GM12892 (cell line): ENCODE data around the gene FBLN5.

Source experiments
- DNase-seq: peaks from one replicate; pipeline ENCODE4 v3.0.0; 2011; ENCODE audit not compliant: insufficient read length
- FAIRE-seq: peaks from 2 replicates; lab custom pipeline; 2011; peaks lifted over from hg19 to GRCh38; lab: Jason Lieb, UNC
- POLR2A ChIP-seq: IDR thresholded peaks from 2 replicates; pipeline ENCODE4 v1.6.1; 2011; ENCODE audit warnings: low read depth, low read length, control low read depth
- POLR2AphosphoS5 ChIP-seq: IDR thresholded peaks from 2 replicates; pipeline ENCODE4 v1.6.1; 2011; ENCODE audit warnings: low read depth, low read length, control low read depth
- TAF1 ChIP-seq: IDR thresholded peaks from 2 replicates; pipeline ENCODE4 v1.6.1; 2011; ENCODE audit warnings: low read depth, mild to moderate bottlenecking, control low read depth, low read length, borderline replicate concordance

FBLN5 gene

DNA sequence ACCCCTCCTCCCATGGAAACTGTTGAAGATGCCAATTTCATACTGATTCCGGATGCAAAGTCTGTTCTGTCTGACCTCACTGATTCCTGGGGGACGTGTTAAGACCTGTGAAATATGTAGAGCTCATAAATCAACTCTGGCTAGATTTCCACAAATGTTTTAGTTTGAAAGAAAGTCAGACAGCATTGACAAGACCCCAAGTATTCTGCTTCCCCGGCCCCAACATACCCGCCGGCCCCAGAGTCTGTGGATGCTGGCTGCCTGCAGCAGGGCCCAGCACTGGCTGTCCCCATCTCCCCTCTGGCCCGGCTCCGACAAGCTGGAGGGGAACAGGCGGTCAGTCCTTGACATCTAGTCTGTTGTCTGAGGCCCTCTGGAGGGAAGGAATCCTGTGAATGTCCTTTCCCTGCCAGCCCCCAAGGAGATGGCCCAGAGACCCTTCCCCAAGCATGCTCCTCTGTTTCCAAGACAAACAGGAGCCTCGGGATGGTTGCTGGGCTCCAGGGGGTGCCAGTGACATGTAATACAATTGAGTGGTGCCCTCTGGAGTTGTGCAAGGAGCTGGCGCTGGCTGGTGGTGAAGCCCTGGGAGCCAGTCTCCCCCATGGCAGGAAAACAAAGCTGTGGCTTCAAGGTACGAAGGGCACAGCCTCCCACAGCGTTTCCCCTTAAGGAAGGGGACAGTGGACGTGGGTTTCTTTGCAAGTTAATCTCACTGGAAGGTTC is 22.3 kb downstream of the FBLN5 start:
- TF ChIP-seq POLR2AphosphoS5: no peak
- no peak for TF ChIP-seq TAF1
- TF ChIP-seq POLR2A: no peak
- FAIRE-seq (no peak), DNase-seq (no peak)

DNA sequence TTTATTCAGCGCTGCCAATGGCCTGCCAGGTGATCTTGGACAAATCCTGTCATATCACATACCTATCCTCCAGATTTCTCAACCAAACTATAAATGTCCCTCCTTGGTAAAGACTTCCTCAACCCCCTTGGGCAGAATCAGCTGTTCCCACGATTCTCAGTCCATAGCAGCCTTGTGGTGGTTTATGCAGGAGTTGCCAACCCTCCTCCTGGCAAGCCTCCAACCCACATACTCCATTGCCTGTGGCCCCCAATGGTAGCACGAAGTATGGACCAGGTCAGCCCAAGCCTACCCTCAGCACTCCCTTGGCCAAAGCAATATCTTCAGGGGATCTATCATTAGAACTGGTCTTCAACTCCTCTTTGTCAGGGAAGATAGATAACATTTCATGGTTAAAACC is 27.0 kb downstream of the FBLN5 start:
- TF ChIP-seq POLR2A: no peak
- no peak for TF ChIP-seq POLR2AphosphoS5
- no peak for TF ChIP-seq TAF1
- no peak for DNase-seq
- no peak for FAIRE-seq

DNA sequence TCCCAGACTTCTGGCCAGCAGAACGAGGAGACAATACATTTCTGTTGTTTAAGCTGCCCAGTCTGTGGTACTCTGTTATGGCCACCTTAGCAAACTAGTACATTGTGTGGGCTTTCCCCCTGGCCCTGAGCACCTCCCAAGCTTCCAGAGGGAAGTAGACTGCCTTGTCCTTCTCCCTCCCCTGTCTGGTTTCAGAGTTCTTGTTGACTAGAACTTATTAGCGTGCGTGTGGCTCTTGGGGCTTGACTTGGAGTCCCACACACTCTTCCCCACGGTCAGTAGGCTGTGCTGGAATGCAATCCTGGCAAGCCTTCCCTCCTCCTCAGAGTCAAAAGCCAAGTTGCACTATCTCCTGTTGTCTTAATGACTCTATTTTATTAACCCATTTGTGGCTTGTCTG is 27.7 kb downstream of the FBLN5 start:
- DNase-seq: no peak
- FAIRE-seq: no peak
- TF ChIP-seq TAF1: no peak
- TF ChIP-seq POLR2A: no peak
- TF ChIP-seq POLR2AphosphoS5: no peak

DNA sequence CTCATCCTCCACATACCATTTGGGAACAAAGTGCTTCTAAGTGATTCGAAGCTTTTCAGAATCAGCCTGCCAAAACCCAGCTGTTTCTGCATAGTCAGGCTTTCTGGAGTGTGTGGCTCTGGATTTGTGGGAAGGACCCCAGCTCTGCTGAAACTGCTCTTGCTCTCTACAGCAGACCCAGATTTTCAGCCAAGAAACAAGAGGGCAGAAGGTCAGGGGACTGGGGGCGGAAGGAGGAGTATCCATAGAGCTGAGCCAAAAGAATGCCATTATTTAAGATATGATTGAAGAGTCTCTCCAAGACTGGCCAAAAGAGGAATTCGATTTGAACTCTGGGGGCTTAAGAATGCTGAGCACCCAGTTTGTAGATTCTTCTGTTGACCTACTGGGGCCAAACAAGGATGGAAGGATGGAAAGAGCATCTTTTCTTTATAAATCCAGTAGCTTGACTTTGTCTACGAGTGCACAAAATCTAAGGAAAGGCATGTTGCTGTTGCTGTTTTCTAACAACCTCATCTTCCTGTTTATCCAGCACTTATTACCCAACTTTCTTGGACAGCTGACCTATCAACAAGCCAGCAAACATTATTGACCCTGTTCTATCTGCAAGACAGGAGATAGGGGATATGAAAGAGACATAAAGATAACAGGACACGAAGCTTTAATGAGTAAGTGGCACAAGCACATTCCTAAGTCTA is 29.2 kb downstream of the FBLN5 start:
- TF ChIP-seq POLR2AphosphoS5 (no peak), POLR2A (no peak), TAF1 (no peak)
- DNase-seq: no peak
- no peak for FAIRE-seq

GRCh38 chr14:91912035-91912434 is 35.5 kb downstream of the FBLN5 start:
- TF ChIP-seq TAF1 (no peak), POLR2A (no peak), POLR2AphosphoS5 (no peak)
- no peak for DNase-seq
- no peak for FAIRE-seq

DNA sequence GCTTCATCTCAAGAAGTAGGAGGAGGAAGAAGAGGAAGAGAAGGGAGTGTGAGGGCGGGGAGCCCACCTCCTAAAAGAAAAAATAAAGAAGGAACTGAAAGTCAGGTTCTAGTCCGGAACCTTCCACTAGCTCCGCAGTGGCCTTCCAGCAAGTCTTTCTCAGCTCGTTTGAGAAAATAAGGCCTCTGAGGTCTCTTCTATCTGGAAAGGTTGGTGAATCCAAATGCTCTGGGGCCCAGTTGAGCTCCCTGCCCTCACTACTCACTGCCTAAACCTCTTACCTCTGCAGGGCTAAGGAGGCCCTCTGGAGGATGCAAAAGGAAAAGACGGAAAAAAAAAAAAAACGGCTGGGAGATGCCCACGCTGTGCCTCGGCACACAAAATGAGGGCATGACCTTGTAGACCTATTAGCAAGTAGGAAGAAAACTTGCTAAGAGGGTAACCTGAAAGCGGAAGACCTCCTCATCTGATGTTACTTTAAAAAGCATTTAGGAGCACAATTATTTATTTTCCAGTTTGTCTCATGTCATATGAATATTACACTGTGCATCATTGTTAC is 35.9 kb downstream of the FBLN5 start:
- FAIRE-seq (peak; percentile 17), DNase-seq (no peak)
- TF ChIP-seq POLR2AphosphoS5 (no peak), POLR2A (no peak), TAF1 (no peak)

GRCh38 chr14:91910196-91910595 is 37.3 kb downstream of the FBLN5 start:
- TF ChIP-seq POLR2AphosphoS5 (no peak), POLR2A (no peak), TAF1 (no peak)
- FAIRE-seq (no peak), DNase-seq (no peak)

DNA sequence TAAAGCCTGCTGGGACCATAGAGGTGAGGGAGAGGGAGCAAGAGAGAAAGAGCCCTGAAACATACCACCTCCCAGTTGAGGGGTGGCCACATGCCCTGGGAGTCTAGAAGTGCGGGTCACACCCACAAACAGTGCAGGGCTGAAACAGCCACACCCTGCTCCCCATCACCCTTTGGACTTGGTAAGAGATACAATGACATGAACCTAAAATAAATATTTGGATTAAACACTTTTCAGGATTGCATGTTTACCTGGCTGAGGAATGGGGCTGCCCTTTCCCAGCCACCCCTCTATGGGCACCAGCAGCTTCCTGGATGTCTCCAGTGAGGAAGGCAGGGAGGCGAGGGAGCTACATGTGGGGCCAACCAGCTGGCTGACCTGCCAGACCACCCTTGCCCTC is 41.1 kb downstream of the FBLN5 start:
- TF ChIP-seq POLR2AphosphoS5: no peak
- TF ChIP-seq TAF1: no peak
- TF ChIP-seq POLR2A: no peak
- DNase-seq (no peak), FAIRE-seq (no peak)

DNA sequence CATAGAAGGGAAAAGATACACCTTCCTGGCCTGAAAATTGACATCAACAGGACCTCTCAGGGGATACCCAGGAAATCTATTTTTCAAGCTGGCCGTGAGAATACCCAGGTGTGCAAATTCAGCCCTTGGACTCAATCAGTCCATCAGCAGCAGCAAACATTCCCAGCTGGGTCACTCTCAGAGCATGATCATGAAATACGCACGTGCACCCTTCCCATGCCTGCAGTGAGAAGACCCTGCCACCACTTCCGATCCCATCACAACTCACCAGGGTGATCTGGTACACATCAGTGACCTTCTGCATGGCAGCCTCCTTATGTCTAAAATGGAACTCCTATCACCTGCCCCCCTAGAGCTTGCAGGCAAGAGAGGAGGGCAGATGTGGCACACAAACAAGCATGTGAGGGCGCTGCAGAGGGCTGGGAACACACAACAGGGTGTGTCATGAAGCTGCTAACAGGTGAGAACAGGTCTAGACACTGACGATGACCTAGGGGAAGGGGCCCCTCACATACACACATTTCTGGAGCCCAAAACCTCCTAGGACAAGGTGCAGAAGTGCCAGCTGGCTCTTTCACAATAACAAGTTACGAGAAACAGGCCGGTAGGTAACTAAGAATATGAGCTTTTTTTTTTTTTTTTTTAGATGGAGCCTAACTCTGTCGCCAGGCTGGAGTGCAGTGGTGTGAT is 42.4 kb downstream of the FBLN5 start:
- DNase-seq (no peak), FAIRE-seq (no peak)
- TF ChIP-seq POLR2A (no peak), TAF1 (no peak), POLR2AphosphoS5 (no peak)

- FAIRE-seq: no peak
- DNase-seq: no peak
These were observed 43.0 kb downstream of the FBLN5 start for GRCh38 chr14:91904483-91904882.

GRCh38 chr14:91903070-91903469 is 44.4 kb downstream of the FBLN5 start:
- FAIRE-seq: no peak
- TF ChIP-seq POLR2AphosphoS5 (no peak), POLR2A (no peak), TAF1 (no peak)
- DNase-seq: no peak

More at GRCh38 chr14:91904483-91904882, 43.0 kb downstream of the FBLN5 start:
- TF ChIP-seq POLR2AphosphoS5: no peak
- no peak for TF ChIP-seq POLR2A
- TF ChIP-seq TAF1: no peak
